HCT116 (cell line): ENCODE data around the gene GGT6. TPM values are rescaled to one million over a fixed set of nuclear protein-coding genes. Genes with fewer than 3 reads are reported as not detected.

Experiments used
- ATAC-seq: fragments of 200-7000 bp; cut with Tn5 transposase; 2 replicates; pipeline ENCODE4 v1.9.1; 2020; ENCODE audit warnings: mild to moderate bottlenecking, moderate library complexity
- BruUV-seq: library from RNA; stranded (reverse); fragments of 400-500 nt; replicated peaks from 2 replicates; lab custom pipeline; 2021; lab: Mats Ljungman, UMichigan
- CTCF ChIA-PET: fragments of 300-600 bp; sonication (Branson Sonifier 250); formaldehyde crosslinking; loops from one replicate; lab custom pipeline; 2021; ENCODE audit warnings: antibody characterized with exemption; lab: Charles Lee
- POLR2A ChIA-PET: fragments of 300-600, 350-600 bp; sonication (Branson Sonifier 250); formaldehyde crosslinking; loops from one replicate; lab custom pipeline; 2021; ENCODE audit warnings: antibody characterized with exemption; lab: Charles Lee
- RAD21 ChIA-PET, 2 experiments: fragments of 300-600 bp; sonication (Branson Sonifier 250); formaldehyde crosslinking; loops; one replicate each; lab custom pipeline; 2023; ENCODE audit warnings: low total read pairs in 2 of 2; ENCODE audit not compliant: uncharacterized antibody in 2 of 2, unreplicated experiment in 2 of 2, low non-redundant PET in 1 of 2; lab: Charles Lee
- DNase-seq: peaks from one replicate; pipeline ENCODE4 v3.0.0-alpha.2; 2010; ENCODE audit warnings: low read depth, low spot score
- H2AFZ ChIP-seq: fragments of 200-600 bp; shearing (Covaris generic), sonication (generic); 2 replicates; pipeline ENCODE4 v1.6.1; 2017; ENCODE audit warnings: low read depth, mixed run types, mixed read lengths, antibody characterized with exemption, low read length; ENCODE audit not compliant: poor library complexity, severe bottlenecking
- H3K27ac ChIP-seq: 2 replicates; pipeline ENCODE4 v1.5.1; 2012; ENCODE audit warnings: low read depth, low read length
- H3K27me3 ChIP-seq: fragments of 200-600 bp; sonication (generic); 2 replicates; pipeline ENCODE4 v1.6.1; 2016; ENCODE audit warnings: mixed run types, low read length, mixed read lengths; ENCODE audit not compliant: insufficient read depth
- H3K36me3 ChIP-seq, 2 experiments: fragments of 200-500 bp in 1 of 2; fragments of 200-600 bp in 1 of 2; sonication (Bioruptor generic) in 1 of 2; sonication (generic) in 1 of 2; 2 replicates each; pipeline versions ENCODE4 v1.5.1 to v1.6.1; 2014 to 2016; ENCODE audit warnings: low read length in 2 of 2, inconsistent platforms in 1 of 2, mixed read lengths in 1 of 2, mixed run types in 1 of 2; ENCODE audit not compliant: insufficient read depth in 2 of 2, control insufficient read depth in 1 of 2
- H3K4me1 ChIP-seq, 2 experiments: fragments of 200-600 bp in 1 of 2; sonication (generic) in 1 of 2; 2 replicates each; pipeline versions ENCODE4 v1.5.1 to v1.6.1; 2012 to 2017; ENCODE audit warnings: low read length in 2 of 2, inconsistent platforms in 1 of 2, mild to moderate bottlenecking in 1 of 2, mixed read lengths in 1 of 2, mixed run types in 1 of 2, moderate library complexity in 1 of 2; ENCODE audit not compliant: insufficient read depth in 2 of 2, control insufficient read depth in 1 of 2
- H3K4me2 ChIP-seq: fragments of 200-600 bp; sonication (generic); 2 replicates; pipeline ENCODE4 v1.6.1; 2017; ENCODE audit warnings: mixed run types, low read length, mixed read lengths
- H3K4me3 ChIP-seq, 2 experiments: fragments of 200-600 bp in 1 of 2; sonication (generic) in 1 of 2; replicated peaks in 1 of 2; 2 replicates each; pipeline ENCODE4 v1.5.1; 2011 to 2016; ENCODE audit warnings: low read length in 2 of 2, control low read depth in 1 of 2, low read depth in 1 of 2, mild to moderate bottlenecking in 1 of 2, mixed read lengths in 1 of 2, mixed run types in 1 of 2
- H3K79me2 ChIP-seq: fragments of 200-600 bp; sonication (generic); 2 replicates; pipeline ENCODE4 v1.6.1; 2017; ENCODE audit warnings: mild to moderate bottlenecking, mixed run types, low read length, moderate library complexity, mixed read lengths; ENCODE audit not compliant: insufficient read depth
- H3K9ac ChIP-seq: fragments of 200-600 bp; sonication (generic); 2 replicates; pipeline ENCODE4 v1.6.1; 2016; ENCODE audit warnings: low read length, mixed read lengths
- H3K9me2 ChIP-seq: fragments of 200-600 bp; sonication (generic), shearing (Covaris generic); 2 replicates; pipeline ENCODE4 v1.6.1; 2017; ENCODE audit warnings: mixed run types, mild to moderate bottlenecking, moderate library complexity; ENCODE audit not compliant: insufficient read depth
- H3K9me3 ChIP-seq, 2 experiments: fragments of 200-500 bp in 1 of 2; fragments of 200-600 bp in 1 of 2; sonication (Bioruptor generic) in 1 of 2; sonication (generic) in 1 of 2; 2 replicates each; pipeline ENCODE4 v1.6.1; 2014 to 2017; ENCODE audit warnings: low read length in 2 of 2, mixed read lengths in 2 of 2, inconsistent platforms in 1 of 2, low read depth in 1 of 2, mild to moderate bottlenecking in 1 of 2, mixed run types in 1 of 2, moderate library complexity in 1 of 2; ENCODE audit not compliant: control insufficient read depth in 1 of 2, insufficient read depth in 1 of 2
- H4K20me1 ChIP-seq: fragments of 200-600 bp; sonication (generic), shearing (Covaris generic); 2 replicates; pipeline ENCODE4 v1.6.1; 2017; ENCODE audit warnings: mixed run types, mild to moderate bottlenecking, moderate library complexity; ENCODE audit not compliant: insufficient read depth
- CTCF ChIP-seq, 3 experiments: fragments of 200-600 bp in 1 of 3; sonication (generic) in 1 of 3; IDR thresholded peaks in 2 of 3; conservative IDR thresholded peaks in 1 of 3; 2 replicates each; pipeline ENCODE4 v1.5.1; 2012 to 2017; ENCODE audit warnings: low read depth in 2 of 3, low read length in 2 of 3, antibody characterized with exemption in 1 of 3, borderline replicate concordance in 1 of 3, control low read depth in 1 of 3, mild to moderate bottlenecking in 1 of 3, mixed read lengths in 1 of 3, mixed run types in 1 of 3, moderate library complexity in 1 of 3; ENCODE audit not compliant: insufficient read depth in 1 of 3
- POLR2AphosphoS5 ChIP-seq: IDR thresholded peaks from 2 replicates; pipeline ENCODE4 v1.6.1; 2011; ENCODE audit warnings: mild to moderate bottlenecking, low read depth, low read length, moderate library complexity
- RAD21 ChIP-seq: IDR thresholded peaks from 2 replicates; pipeline ENCODE4 v1.6.1; 2012; ENCODE audit warnings: low read depth, mild to moderate bottlenecking
- intact Hi-C: fragments of 100-400 bp; cut with micrococcal nuclease; formaldehyde crosslinking; loops from 2 replicates; pipeline ENCODE4 v1.10.0; 2022
- total RNA-seq: library from RNA; stranded (reverse); gene quantifications from one replicate; pipeline ENCODE4 v1.2.1, GENCODE V29; 2021; ENCODE audit not compliant: unreplicated experiment

Gene GGT6
- total RNA-seq, 1 experiment from 2014 or later = 0.10 TPM

GRCh38 chr17:4566785-4567184, 6.4 kb upstream of the GGT6 start:
- no peaks in the 10 kb centered on the region for H3K9me2 ChIP-seq
- no peaks in the 10 kb centered on the region for H3K36me3 ChIP-seq
- no TSS peak for BruUV-seq
- no peaks in the 10 kb centered on the region for H3K9me3 ChIP-seq
- CTCF ChIA-PET = interaction anchor here (0.5 to 3.3 kb wide), 29 partner anchors 10 to 379 kb away, joined by 3 to 59 read pairs (median 4); partner anchors contain the start of genes CHRNE, MYBBP1A, SMTNL2 and SPNS2
- H2AFZ ChIP-seq = peak overlapping the region; percentile 85
- no peaks in the 10 kb centered on the region for H4K20me1 ChIP-seq
- no peaks in the 10 kb centered on the region for H3K79me2 ChIP-seq
- intact Hi-C loops = loop anchor here (1.0 kb wide), 2 partner anchors 60 to 323 kb away; no protein-coding TSS in a partner anchor
- H3K4me3 ChIP-seq = no peak overlapping the region
- peak; percentile 86 for TF ChIP-seq RAD21
- TF ChIP-seq CTCF (IDR thresholded peaks at IDR 0.05 in 2 of 3, conservative IDR thresholded peaks at IDR 0.05 in 1 of 3; ENCODE audit: borderline replicate concordance in 1 of 3, insufficient read depth in 1 of 3, low read depth in 2 of 3, low read length in 2 of 3) = peak; percentile 82 to 90 (median 83)
- no peak for TF ChIP-seq POLR2AphosphoS5
- peaks cover 3 to 16% of the 10 kb centered on the region in 2 experiments; a peak in 3 of 4 replicates for H3K4me1 ChIP-seq
- H3K27me3 ChIP-seq = no peaks in the 10 kb centered on the region
- POLR2A ChIA-PET = interaction anchor here (1.0 to 1.8 kb wide), 4 partner anchors 11 to 60 kb away, joined by 3 to 8 read pairs (median 4); partner anchors contain the start of genes MYBBP1A and SMTNL2
- RAD21 ChIA-PET = interaction anchor here (0.6 to 1.7 kb wide), 7 partner anchors 58 to 239 kb away, joined by 3 to 10 read pairs (median 4); partner anchors contain the start of gene ARRB2 (in 1 of the 2)
- DNase-seq (peak; percentile 66), ATAC-seq (peak; percentile 86)
- H3K9ac ChIP-seq = 0 out of 2 replicates have a peak overlapping the region, but pooled peaks have one; percentile 8
- no peak overlapping the region for H3K27ac ChIP-seq
- peak overlapping the region; percentile 53; the same call in 1 of the 2 replicates for H3K4me2 ChIP-seq
